Astrocyte (in vitro differentiated cells and primary cell): Measurements from ENCODE around the gene FRS2. TPM values are rescaled to one million over a fixed set of nuclear protein-coding genes. Genes with fewer than 3 reads are reported as not detected.

Experiments
- DNase-seq: peaks from one replicate; pipeline ENCODE4 v3.0.0-alpha.2; 2010; ENCODE audit warnings: low read depth
- FAIRE-seq: peaks from 2 replicates; lab custom pipeline; 2011; peaks lifted over from hg19 to GRCh38; lab: Jason Lieb, UNC
- H2AFZ ChIP-seq: 2 replicates; pipeline ENCODE4 v1.6.0; 2012; ENCODE audit warnings: low read depth, low read length, inconsistent platforms
- H3K27ac ChIP-seq: 2 replicates; pipeline ENCODE4 v1.5.1; 2011; ENCODE audit warnings: low read depth, low read length, inconsistent platforms
- H3K27me3 ChIP-seq: 2 replicates; pipeline ENCODE4 v1.6.0; 2011; ENCODE audit warnings: low read length, inconsistent platforms; ENCODE audit not compliant: insufficient read depth
- H3K36me3 ChIP-seq: 2 replicates; pipeline ENCODE4 v1.5.1; 2011; ENCODE audit warnings: low read length, inconsistent platforms; ENCODE audit not compliant: insufficient read depth
- H3K4me1 ChIP-seq: 2 replicates; pipeline ENCODE4 v1.5.1; 2011; ENCODE audit warnings: low read length, inconsistent platforms; ENCODE audit not compliant: insufficient read depth
- H3K4me2 ChIP-seq: 2 replicates; pipeline ENCODE4 v1.6.0; 2012; ENCODE audit warnings: low read length, inconsistent platforms
- H3K4me3 ChIP-seq: 2 replicates; pipeline ENCODE4 v1.5.1; 2011; ENCODE audit warnings: low read depth, mild to moderate bottlenecking, low read length, inconsistent platforms; ENCODE audit not compliant: insufficient read depth
- H3K79me2 ChIP-seq: 2 replicates; pipeline ENCODE4 v1.6.0; 2012; ENCODE audit warnings: mild to moderate bottlenecking, low read length, inconsistent platforms; ENCODE audit not compliant: insufficient read depth
- H3K9ac ChIP-seq: 2 replicates; pipeline ENCODE4 v1.6.0; 2012; ENCODE audit warnings: mild to moderate bottlenecking, low read length, inconsistent platforms
- H3K9me3 ChIP-seq: 2 replicates; pipeline ENCODE4 v1.5.1; 2012; ENCODE audit warnings: low read depth, mild to moderate bottlenecking, low read length, inconsistent platforms; ENCODE audit not compliant: insufficient read depth
- H4K20me1 ChIP-seq: 2 replicates; pipeline ENCODE4 v1.6.0; 2012; ENCODE audit warnings: low read length, inconsistent platforms; ENCODE audit not compliant: insufficient read depth
- H3K27ac Mint-ChIP-seq: one replicate; pipeline ENCODE4 v1.8.0; 2021; ENCODE audit warnings: mild to moderate bottlenecking, mixed read lengths; ENCODE audit not compliant: unreplicated experiment
- H3K27me3 Mint-ChIP-seq: one replicate; pipeline ENCODE4 v1.8.0; 2021; ENCODE audit warnings: low read depth, mixed read lengths; ENCODE audit not compliant: unreplicated experiment
- H3K36me3 Mint-ChIP-seq: one replicate; pipeline ENCODE4 v1.8.0; 2021; ENCODE audit warnings: low read depth, mixed read lengths; ENCODE audit not compliant: unreplicated experiment
- H3K4me1 Mint-ChIP-seq: one replicate; pipeline ENCODE4 v1.8.0; 2021; ENCODE audit warnings: low read depth, mixed read lengths; ENCODE audit not compliant: unreplicated experiment
- H3K4me3 Mint-ChIP-seq: one replicate; pipeline ENCODE4 v1.8.0; 2021; ENCODE audit warnings: mild to moderate bottlenecking, moderate library complexity, mixed read lengths; ENCODE audit not compliant: unreplicated experiment
- H3K9me3 Mint-ChIP-seq: one replicate; pipeline ENCODE4 v1.8.0; 2021; ENCODE audit warnings: mild to moderate bottlenecking, mixed read lengths; ENCODE audit not compliant: unreplicated experiment
- CTCF ChIP-seq: IDR thresholded peaks from 2 replicates; pipeline ENCODE4 v1.5.1; 2011; ENCODE audit warnings: low read depth, mild to moderate bottlenecking, inconsistent platforms, low read length, moderate library complexity; ENCODE audit not compliant: insufficient read depth
- EZH2 ChIP-seq: IDR thresholded peaks from 2 replicates; pipeline ENCODE4 v1.6.1; 2012; ENCODE audit warnings: mild to moderate bottlenecking, low read length, inconsistent platforms; ENCODE audit not compliant: insufficient read depth
- total RNA-seq: library from RNA; stranded (reverse); gene quantifications from 2 replicates; pipeline ENCODE4 v1.2.1, GENCODE V29; 2021

Gene FRS2
- total RNA-seq, 1 donor from 2014 or later: 60.9 TPM

DNA sequence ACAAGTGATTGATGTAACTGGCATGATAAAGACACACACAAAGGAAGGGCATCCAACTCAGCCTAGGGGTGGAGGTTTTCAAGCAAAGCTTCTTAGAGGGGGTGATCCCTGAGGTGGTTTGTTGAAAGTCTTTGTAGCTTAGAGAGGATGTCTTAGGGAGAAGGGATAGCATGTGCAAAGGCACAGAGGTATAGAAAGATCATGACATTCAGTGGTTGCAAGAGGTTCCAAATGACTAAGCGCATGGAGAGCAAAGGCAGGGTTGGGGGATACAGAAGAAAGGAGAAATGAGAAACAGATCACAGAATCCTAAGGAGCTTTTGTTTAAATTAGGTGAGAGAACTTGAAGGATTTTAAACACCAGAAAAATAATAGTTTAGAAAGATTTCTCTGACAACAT is 109.9 kb downstream of the FRS2 start:
- H3K4me1 Mint-ChIP-seq: peaks cover 3% of the 10 kb centered on the region
- Histone ChIP-seq H3K9me3 (no peaks in the 10 kb centered on the region), H4K20me1 (no peaks in the 10 kb centered on the region), H3K27me3 (no peaks in the 10 kb centered on the region), H3K4me3 (no peak overlapping the region), H3K4me1 (peaks cover 5% of the 10 kb centered on the region), H2AFZ (no peak overlapping the region), H3K79me2 (no peaks in the 10 kb centered on the region), H3K36me3 (peaks cover 2% of the 10 kb centered on the region), H3K4me2 (no peak overlapping the region), H3K9ac (no peak overlapping the region), H3K27ac (no peak overlapping the region)
- no peaks in the 10 kb centered on the region for H3K36me3 Mint-ChIP-seq
- DNase-seq: no peak
- no peak overlapping the region for H3K27ac Mint-ChIP-seq
- FAIRE-seq: no peak
- no peaks in the 10 kb centered on the region for H3K9me3 Mint-ChIP-seq
- no peak overlapping the region for H3K4me3 Mint-ChIP-seq
- H3K27me3 Mint-ChIP-seq: no peaks in the 10 kb centered on the region
- TF ChIP-seq EZH2 (no peak), CTCF (no peak)

GRCh38 chr12:69583203-69583602 is 113.0 kb downstream of the FRS2 start:
- H3K27me3 Mint-ChIP-seq: no peaks in the 10 kb centered on the region
- peaks cover 12% of the 10 kb centered on the region for H4K20me1 ChIP-seq
- no peak for TF ChIP-seq EZH2
- TF ChIP-seq CTCF: no peak
- H2AFZ ChIP-seq: no peak overlapping the region
- H3K27ac Mint-ChIP-seq: no peak overlapping the region
- no peaks in the 10 kb centered on the region for H3K9me3 ChIP-seq
- DNase-seq: no peak
- H3K4me3 Mint-ChIP-seq: no peak overlapping the region
- H3K4me1 ChIP-seq: no peaks in the 10 kb centered on the region
- no peak overlapping the region for H3K4me3 ChIP-seq
- no peaks in the 10 kb centered on the region for H3K4me1 Mint-ChIP-seq
- peaks cover 17% of the 10 kb centered on the region for H3K36me3 ChIP-seq
- peaks cover 29% of the 10 kb centered on the region for H3K79me2 ChIP-seq
- H3K36me3 Mint-ChIP-seq: peaks cover 4% of the 10 kb centered on the region
- no peak overlapping the region for H3K27ac ChIP-seq
- FAIRE-seq: no peak
- H3K27me3 ChIP-seq: no peaks in the 10 kb centered on the region
- no peak overlapping the region for H3K9ac ChIP-seq
- no peaks in the 10 kb centered on the region for H3K9me3 Mint-ChIP-seq
- H3K4me2 ChIP-seq: no peak overlapping the region

DNA sequence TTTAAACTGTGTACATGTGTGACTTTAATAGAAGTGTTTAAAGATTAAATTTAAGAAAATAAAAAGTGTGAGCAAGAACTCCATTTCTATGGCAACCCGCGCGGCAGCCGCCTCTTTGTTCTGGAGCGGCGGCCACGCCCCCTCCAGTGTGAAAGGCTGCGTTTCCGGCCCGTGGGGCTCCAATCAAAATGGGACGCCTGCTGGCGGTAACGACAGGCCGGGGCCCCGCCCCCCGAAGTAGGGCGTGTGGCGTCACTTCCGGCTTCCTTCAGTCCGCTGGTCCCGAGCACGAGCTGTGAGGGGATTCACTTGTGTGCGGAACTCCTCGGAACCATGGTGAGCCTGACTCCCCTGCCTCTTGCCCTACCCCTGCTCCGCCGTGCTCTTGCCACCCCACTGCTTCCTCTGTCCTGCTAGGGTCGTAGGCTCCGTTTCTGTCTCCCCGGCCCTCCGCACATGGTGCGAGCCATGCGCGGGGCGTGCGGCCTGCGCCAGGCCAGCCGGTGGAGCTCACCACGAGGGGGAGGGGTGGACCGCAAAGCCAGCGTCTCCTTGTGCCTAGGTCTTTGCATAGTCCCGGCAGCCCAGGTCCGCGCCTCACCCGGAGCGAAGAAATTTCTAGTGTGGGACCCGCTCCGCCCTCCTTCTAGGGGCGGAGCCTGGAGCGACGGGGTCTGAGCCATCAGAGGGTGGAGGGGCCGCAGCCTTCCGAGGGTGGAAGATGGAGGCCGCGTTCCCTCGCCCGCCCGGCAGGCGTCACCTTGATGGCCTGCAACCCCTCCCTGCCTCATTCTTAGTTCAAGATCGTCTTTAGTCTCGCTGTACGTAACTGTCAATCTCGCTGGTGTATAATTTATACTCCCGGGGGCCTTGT is 115.2 kb downstream of the FRS2 start, which contains the start of gene CCT2:
Gene CCT2, plus strand, starts transcription at position 271 of the 874 bp plus-strand sequence. Its CDS starts 63 bp downstream, at position 334.
- peak within 1 kb of the TSS; percentile 97 for H3K4me3 ChIP-seq
- H4K20me1 ChIP-seq: peaks cover 25% of the 10 kb centered on the region
- H3K36me3 ChIP-seq: peaks cover 37% of the 10 kb centered on the region
- H3K27me3 ChIP-seq: no peaks in the 10 kb centered on the region
- Mint-ChIP-seq H3K27me3 (no peaks in the 10 kb centered on the region), H3K36me3 (peaks cover 9% of the 10 kb centered on the region), H3K27ac (peak within 1 kb of the TSS; percentile 70), H3K4me1 (no peaks in the 10 kb centered on the region), H3K9me3 (no peaks in the 10 kb centered on the region), H3K4me3 (peak within 1 kb of the TSS; percentile 93)
- H3K79me2 ChIP-seq: peaks cover 47% of the 10 kb centered on the region
- FAIRE-seq (no peak), DNase-seq (peak; percentile 84)
- TF ChIP-seq CTCF (peak; percentile 16), EZH2 (no peak)
- peak within 1 kb of the TSS; percentile 90 for H2AFZ ChIP-seq
- no peaks in the 10 kb centered on the region for H3K4me1 ChIP-seq
- H3K9ac ChIP-seq: peak within 1 kb of the TSS; percentile 97
- H3K27ac ChIP-seq: peak within 1 kb of the TSS; percentile 98
- peak within 1 kb of the TSS; percentile 87 for H3K4me2 ChIP-seq
- H3K9me3 ChIP-seq: no peaks in the 10 kb centered on the region
